ENCODE data around the gene MRM1. TPM values are rescaled to one million over a fixed set of nuclear protein-coding genes. Genes with fewer than 3 reads are reported as not detected.
A peak's percentile ranks its signal among the peaks of the same experiment; 100 is the strongest.

Gene MRM1
- total RNA-seq, 1 donor from 2014 or later = 3.6 TPM

GRCh38 chr17:36578671-36579070 is 22.7 kb upstream of the MRM1 start:
- no peak for TF ChIP-seq CTCF (IDR thresholded peaks at IDR 0.05)
- no peak overlapping the region for H3K27ac Mint-ChIP-seq (ENCODE audit: unreplicated experiment)
- no peak overlapping the region for H3K4me3 Mint-ChIP-seq (ENCODE audit: unreplicated experiment)
- no peaks in the 10 kb centered on the region for H3K4me1 Mint-ChIP-seq (ENCODE audit: unreplicated experiment)
- DNase-seq (ENCODE audit: extremely low spot score, unreplicated experiment) = no peak
- H3K27me3 Mint-ChIP-seq (ENCODE audit: unreplicated experiment) = no peaks in the 10 kb centered on the region
- no peaks in the 10 kb centered on the region for H3K9me3 Mint-ChIP-seq (ENCODE audit: unreplicated experiment)
- peaks cover 28% of the 10 kb centered on the region for H3K36me3 Mint-ChIP-seq (ENCODE audit: unreplicated experiment)

- Mint-ChIP-seq H3K4me3 (ENCODE audit: unreplicated experiment) (no peak overlapping the region), H3K36me3 (ENCODE audit: unreplicated experiment) (peaks cover 29% of the 10 kb centered on the region), H3K9me3 (ENCODE audit: unreplicated experiment) (no peaks in the 10 kb centered on the region), H3K4me1 (ENCODE audit: unreplicated experiment) (no peaks in the 10 kb centered on the region), H3K27me3 (ENCODE audit: unreplicated experiment) (no peaks in the 10 kb centered on the region), H3K27ac (ENCODE audit: unreplicated experiment) (no peak overlapping the region)
- TF ChIP-seq CTCF (IDR thresholded peaks at IDR 0.05) = no peak
- DNase-seq (ENCODE audit: extremely low spot score, unreplicated experiment) = no peak
These were observed 17.6 kb upstream of the MRM1 start for GRCh38 chr17:36583787-36584186.

- no peaks in the 10 kb centered on the region for H3K27me3 Mint-ChIP-seq (ENCODE audit: unreplicated experiment)
- TF ChIP-seq CTCF (IDR thresholded peaks at IDR 0.05) = no peak
- H3K4me1 Mint-ChIP-seq (ENCODE audit: unreplicated experiment) = peaks cover 1% of the 10 kb centered on the region
- H3K36me3 Mint-ChIP-seq (ENCODE audit: unreplicated experiment) = peaks cover 31% of the 10 kb centered on the region
- no peak overlapping the region for H3K4me3 Mint-ChIP-seq (ENCODE audit: unreplicated experiment)
- no peak for DNase-seq (ENCODE audit: extremely low spot score, unreplicated experiment)
- no peaks in the 10 kb centered on the region for H3K9me3 Mint-ChIP-seq (ENCODE audit: unreplicated experiment)
- H3K27ac Mint-ChIP-seq (ENCODE audit: unreplicated experiment) = no peak overlapping the region
These were observed 15.2 kb upstream of the MRM1 start for GRCh38 chr17:36586138-36586537.

- no peak overlapping the region for H3K27ac Mint-ChIP-seq (ENCODE audit: unreplicated experiment)
- DNase-seq (ENCODE audit: extremely low spot score, unreplicated experiment) = no peak
- peaks cover 18% of the 10 kb centered on the region for H3K36me3 Mint-ChIP-seq (ENCODE audit: unreplicated experiment)
- H3K27me3 Mint-ChIP-seq (ENCODE audit: unreplicated experiment) = no peaks in the 10 kb centered on the region
- peaks cover 10% of the 10 kb centered on the region for H3K4me1 Mint-ChIP-seq (ENCODE audit: unreplicated experiment)
- TF ChIP-seq CTCF (IDR thresholded peaks at IDR 0.05) = no peak
- H3K9me3 Mint-ChIP-seq (ENCODE audit: unreplicated experiment) = no peaks in the 10 kb centered on the region
- no peak overlapping the region for H3K4me3 Mint-ChIP-seq (ENCODE audit: unreplicated experiment)
These were observed 11.3 kb upstream of the MRM1 start for GRCh38 chr17:36590082-36590481.

GRCh38 chr17:36591434-36592315 is 9.7 kb upstream of the MRM1 start, which contains the start of gene DHRS11:
Gene DHRS11 (plus strand): TSS chr17:36591879. CDS start chr17:36592010, 131 bp downstream.
- peak within 1 kb of the TSS; percentile 74 for H3K27ac Mint-ChIP-seq (ENCODE audit: unreplicated experiment)
- no peaks in the 10 kb centered on the region for H3K9me3 Mint-ChIP-seq (ENCODE audit: unreplicated experiment)
- peak; percentile 94 for DNase-seq (ENCODE audit: extremely low spot score, unreplicated experiment)
- H3K4me3 Mint-ChIP-seq (ENCODE audit: unreplicated experiment) = peak within 1 kb of the TSS; percentile 71
- peaks cover 16% of the 10 kb centered on the region for H3K36me3 Mint-ChIP-seq (ENCODE audit: unreplicated experiment)
- H3K27me3 Mint-ChIP-seq (ENCODE audit: unreplicated experiment) = no peaks in the 10 kb centered on the region
- H3K4me1 Mint-ChIP-seq (ENCODE audit: unreplicated experiment) = peaks cover 10% of the 10 kb centered on the region
- TF ChIP-seq CTCF (IDR thresholded peaks at IDR 0.05) = no peak
